Femur (tissue), 1 donor: Measurements from ENCODE around the gene CDH23.

Experiments used
- DNase-seq: peaks from one replicate; pipeline ENCODE4 v3.0.0-alpha.2; 2017

CDH23 gene

DNA sequence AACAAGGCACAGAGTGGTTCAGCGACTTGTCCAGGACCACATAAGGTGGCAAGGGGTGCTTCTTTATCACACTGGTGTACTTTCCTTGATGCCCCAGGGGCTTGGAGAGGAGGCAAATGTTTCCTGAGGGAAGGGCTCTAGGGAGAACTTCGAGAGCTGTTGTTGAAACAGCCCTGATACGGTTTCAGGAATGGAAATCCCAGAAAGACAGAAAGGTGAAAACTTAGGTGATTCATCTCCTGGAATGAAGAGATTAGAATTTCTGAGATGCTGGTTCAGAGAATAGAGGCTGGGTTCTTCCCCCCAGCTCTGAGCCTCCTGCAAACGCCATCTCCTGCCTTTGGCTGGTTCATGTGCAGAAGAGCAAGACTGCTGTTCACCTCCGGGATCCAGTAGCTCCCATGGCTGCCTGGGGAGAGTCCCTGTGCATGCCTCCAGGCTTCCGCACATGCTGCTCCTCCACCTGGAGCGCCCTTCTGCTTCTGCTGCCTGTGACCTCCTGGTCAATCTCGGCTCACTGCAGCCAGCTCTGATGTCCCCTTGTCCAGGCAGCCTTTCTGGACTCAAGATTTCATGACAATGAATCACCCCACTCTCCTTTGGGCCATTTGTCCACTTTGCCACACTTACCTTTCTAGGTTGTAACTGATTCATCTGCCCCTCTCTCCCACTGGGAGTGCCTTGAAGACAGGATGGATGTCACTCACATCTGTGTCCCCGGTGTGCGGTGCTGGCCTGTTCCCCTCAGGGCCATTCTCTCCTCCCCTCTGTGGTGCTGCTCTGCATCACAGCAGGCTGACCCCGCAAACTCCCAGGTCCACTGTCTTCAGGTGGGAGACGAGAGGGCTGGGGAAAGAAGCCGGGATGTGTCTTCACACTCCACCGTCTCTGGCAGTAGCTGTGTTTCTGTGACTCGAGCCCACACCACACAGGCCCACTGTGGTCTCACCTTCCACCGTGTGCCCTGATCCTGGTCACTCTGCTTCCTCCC is 3.6 kb upstream of the CDH23 start:
- no peak for DNase-seq

DNA sequence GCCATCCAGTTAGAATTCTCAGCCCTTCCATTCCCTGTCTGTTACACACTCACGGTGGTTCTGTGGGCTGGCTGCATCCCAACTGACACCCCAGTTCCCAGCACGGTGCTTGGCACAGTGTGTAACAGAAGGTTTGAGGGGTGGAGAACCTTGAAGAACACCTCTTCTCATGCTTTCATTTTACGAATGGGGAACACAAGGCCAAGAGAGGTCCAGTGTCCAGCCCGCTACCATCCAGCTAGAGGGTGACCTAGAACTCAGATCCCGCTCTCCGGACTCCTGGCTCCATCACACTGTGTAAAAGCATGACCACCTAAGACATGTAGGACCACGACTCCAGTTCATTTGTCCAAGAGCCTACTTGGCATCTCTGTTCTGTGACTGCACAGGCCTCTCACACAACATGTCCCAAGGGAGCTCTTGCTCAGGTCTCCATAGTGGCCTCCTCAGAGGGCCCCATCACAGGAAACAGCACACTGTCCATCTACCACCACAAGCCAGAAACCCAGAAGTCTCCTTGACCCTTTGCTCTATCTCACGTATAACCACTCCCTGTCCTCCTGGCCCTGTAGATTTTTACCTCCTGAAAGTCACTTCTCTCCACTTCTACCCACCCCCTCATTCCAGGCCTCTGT is 2.8 kb upstream of the CDH23 start:
- DNase-seq = no peak

- no peak for DNase-seq
Measured at GRCh38 chr10:71394926-71395562, 1.7 kb upstream of the CDH23 start.

DNA sequence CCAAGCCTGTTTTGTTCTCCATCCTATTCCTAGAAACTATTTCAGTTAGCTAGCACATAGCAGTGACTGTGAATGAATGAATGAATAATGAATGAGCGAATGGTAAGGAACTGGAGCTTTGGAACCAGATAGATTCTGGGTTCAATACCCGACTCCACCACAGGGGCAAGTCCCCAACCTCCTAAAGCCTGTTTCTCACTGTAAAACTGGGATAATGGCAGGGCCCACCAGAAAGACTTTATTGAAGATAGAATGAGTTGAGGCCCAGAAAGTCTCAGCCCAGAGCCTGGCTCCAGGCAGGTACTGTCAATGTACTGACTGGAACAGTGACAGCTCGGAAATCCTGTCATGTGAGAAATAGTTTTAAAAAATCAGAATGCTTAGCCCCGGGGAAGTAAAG is 1.1 kb upstream of the CDH23 start:
- DNase-seq = no peak

- DNase-seq = peak; percentile 77
Measured at GRCh38 chr10:71396084-71396710, 523 bp upstream of the CDH23 start.

DNA sequence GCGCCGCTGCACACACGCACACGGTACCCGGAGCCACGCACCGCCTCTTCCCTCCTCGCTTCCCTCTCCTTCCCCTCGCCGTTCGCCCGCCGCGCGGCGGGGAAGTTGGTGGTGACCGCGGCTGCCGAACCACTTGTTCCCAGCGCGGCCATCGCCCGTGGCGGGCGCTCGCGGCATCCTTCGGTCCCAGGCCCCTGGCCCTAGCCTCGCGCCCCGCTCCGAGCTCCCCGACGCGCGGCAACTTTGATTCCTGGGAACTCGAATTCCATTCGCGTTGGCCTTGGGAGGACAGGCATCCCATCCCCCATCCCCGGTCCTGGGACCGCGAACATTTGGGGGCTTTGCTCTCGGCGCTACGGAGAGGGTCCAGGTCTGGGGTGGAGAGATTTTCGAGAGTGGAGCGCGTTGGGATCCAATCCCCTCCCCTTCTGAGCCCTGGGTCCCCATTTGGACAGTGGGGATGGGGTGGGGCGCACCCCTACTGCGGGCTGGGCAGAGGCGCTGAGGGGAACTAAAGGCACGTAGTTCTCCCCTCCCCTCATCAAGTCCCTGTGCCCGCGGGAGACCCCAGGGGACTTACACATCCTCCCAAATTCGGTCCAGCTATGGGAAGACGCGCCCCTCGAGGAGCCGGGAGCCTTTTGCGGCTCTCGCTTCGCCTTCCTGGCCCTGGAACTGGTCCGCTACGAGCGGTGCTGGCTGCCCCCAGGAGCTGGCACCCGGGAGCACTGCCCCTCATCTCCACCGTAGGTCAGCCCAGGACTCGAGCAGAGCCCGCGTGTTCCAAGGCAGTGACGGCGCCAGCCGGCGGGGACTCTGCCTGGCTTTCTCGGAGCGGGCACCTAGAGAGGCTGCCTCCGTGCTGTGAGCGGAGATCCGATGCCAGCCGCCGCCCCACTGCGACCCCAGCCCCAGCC is 834 bp downstream of the CDH23 start:
- DNase-seq = no peak

GRCh38 chr10:71398976-71399375 is 2.3 kb downstream of the CDH23 start:
- DNase-seq = no peak

DNA sequence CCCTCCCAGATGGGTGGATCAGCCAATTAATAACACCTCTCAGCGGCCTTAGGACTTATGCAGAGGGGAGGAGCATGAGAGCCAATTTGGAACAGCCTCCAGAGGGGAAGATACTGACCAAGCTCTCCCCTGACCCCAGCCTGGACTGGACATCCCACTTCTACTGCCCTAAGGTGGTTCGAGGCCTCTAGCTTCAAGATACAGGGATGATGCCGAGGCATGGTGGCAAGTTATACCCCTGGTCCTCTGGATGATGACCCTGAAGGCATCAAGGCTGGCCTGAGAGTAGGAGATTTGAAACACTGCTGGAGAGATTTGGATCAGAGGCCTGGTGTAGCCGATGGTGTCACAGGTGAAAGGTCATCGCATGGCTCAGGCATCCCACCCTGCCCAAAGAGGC is 3.2 kb downstream of the CDH23 start:
- no peak for DNase-seq

DNA sequence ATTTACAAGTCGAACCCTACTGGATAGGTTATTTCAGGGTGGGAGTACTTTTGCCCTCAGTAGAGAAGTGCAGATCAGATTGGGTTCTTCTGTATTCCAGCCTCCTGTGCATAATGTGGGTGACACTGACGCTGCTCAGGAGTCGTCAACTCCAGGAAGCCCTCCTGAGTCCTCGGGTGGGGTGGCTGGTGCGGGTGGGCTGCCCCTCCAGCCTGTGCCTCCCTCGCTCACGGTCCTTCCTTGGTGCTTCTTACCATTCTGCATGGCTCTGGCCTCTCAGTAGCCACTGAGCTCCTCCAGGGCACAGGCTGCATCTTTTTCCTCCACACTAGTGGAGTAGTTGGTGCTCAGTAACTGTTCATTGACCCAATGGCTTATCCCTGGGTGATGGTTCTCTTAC is 4.3 kb downstream of the CDH23 start:
- DNase-seq = peak; percentile 5

DNA sequence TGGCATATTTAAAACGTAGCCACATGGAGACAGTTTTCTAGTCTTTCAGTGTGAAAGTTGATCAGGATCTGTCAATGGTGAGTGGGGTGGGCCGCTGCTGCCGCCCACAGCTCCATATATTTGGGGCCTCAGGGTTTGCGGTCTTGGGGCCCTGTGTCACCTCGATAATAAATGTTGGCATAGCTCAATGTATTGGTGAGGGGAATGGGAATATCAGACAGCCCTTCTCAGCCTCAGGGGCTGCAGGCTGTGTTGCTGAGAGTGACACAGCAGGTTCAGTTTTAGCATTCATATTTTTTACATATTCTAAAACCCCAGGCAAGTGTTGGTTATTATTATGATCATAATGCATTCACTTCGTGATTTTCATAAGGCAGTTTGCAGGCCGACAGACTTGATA is 5.3 kb downstream of the CDH23 start:
- no peak for DNase-seq

DNA sequence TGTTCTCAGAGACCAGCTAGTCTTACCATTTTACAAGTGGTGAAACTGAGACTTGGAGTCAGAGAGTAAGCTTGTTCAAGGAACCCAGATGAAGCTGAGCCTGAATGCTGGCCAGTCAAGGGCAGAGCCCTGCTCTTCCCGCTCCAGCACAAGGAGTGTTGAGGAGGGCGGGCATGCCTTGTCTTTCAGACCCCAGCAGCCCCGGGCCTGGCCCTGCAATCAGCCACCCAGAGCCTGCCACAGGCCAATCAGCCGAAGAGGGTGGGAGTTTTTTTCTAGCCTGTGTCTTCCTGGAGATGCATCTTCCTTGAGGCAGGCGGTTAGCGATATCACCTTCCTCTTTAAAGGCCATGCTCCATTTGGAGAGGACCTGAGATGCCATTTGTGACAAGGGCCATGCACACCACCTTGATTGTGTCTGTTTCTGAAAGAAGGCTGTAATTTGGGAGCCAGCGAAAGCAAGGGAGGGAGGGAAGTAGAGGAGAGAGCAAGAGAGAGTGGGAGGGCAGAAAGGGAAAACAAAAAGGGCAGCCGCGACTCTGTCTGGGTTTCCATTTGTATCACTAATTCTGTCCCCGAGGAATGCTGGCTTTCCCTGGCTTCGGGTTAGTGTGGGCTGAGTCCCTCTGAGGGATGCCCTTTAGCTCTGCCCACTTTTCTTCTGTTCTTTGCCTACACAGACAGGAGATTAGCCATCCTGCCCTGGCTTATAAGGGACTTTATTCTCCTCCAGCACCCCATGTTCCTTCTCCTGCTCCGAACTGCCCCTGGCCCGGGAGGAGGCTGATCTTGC is 8.0 kb downstream of the CDH23 start:
- no peak for DNase-seq

GRCh38 chr10:71406878-71407277 is 10.2 kb downstream of the CDH23 start:
- DNase-seq = no peak

- no peak for DNase-seq
Measured at GRCh38 chr10:71408436-71409225, 11.9 kb downstream of the CDH23 start.

DNA sequence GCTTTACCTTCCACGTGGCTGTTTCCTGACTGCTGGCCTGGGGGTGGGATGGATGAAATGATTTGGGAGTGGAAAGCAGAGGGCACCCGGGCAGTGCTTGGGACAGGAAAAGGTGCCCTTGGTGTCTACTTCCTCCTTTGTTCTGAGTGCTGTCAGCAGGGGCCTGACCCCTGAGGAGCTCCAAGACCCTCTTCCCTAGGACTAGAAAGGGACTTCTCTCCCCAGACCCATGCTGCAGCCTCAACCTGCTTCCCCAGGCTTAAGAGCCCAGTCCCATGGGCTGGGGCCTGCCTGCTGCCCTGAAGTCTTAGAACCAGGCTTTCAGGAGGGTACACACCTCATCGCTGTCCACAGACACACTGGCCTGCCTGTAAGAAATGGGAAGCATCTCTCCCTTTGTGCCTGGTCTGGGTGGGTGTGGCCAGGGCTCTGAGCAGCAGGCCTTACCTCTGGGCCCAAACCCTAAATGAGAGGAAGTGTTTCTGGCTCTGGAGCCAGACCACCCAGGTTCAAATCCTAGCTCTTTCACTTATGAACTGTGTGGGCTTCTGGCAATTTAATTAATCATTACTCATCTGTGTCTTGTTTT is 12.9 kb downstream of the CDH23 start:
- DNase-seq = no peak

DNA sequence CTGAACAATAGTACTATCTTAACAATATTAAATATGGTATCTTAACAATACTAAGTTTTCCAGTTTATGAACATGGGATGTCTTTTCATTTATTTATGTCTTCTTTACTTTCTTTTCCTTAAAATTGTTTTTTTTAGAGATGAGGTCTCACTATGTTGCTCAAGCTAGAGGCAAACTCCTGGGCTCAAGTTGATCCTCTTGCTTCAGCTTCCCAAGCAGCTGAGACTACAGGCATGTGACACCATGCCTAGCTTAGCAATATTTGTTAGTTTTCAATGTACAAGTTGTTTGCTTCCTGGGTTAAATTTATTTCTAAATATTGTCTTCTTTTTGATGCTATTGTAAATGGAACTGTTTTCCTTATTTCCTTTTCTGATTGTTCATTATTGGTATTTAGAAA is 16.9 kb downstream of the CDH23 start:
- DNase-seq = no peak

DNA sequence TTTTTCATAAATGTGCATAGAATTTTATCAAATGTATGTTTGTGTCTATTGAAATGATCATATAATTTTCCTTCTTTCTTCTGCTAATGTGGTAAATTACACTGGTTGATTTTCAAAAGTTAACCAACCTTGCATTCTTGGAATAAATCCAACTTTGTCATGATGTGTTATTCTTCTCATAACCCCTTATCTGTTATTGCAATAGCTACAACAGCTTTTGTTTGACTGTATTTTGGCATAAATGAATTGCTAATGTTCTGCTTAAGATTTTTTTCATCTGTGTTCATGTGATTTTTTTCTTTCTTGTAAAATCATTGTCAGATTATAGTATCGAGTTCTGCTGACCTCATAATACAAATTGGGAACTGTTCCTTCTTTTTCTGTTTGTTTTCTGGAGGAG is 17.6 kb downstream of the CDH23 start:
- DNase-seq = no peak

DNA sequence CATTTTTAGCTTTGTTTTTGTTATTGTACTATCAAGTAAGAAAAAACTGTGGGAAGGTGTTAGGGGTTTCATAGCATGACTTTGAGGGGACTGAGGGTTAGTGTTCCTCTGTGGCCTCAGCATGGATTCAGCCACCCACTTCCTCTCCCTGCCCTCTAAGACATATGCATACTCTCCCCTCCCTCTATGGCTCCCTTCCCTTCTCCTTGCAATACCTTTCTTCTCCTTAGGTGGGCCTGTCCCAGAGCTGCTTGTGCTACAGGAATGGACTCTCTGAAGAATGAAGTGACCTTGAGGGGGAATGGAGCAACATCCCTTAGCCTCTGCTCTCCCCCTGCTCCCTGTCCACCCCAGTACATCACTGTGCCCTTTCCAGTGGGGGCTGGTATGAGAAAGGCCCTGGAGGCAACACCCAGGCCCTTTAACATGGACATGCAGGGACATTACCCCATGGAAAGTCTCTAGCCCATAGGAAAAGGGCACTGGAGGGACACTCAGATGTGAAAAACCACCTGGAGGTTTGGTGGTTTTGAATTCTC is 22.4 kb downstream of the CDH23 start:
- DNase-seq = peak; percentile 2

DNA sequence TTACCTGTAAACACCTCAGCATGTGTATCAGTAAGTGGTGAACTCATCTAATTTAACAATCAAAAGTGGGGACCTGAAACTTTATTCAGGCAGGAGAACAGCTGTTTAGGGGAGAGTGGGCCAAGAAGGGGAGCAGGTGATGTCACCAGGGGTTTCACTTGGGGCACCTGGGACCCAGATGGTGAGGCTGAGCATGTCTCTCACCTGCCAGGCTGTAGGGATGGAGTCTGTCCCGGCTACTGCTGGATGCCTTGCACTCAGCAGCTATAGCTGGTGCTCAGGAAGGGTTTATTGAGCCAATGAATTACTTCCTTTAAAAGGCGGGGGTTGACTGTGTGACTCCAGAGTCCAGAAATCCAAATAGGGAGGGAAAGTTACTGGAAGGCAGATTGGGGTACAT is 23.0 kb downstream of the CDH23 start:
- DNase-seq = peak; percentile 6

- DNase-seq = no peak
Measured at GRCh38 chr10:71421075-71421434, 24.3 kb downstream of the CDH23 start.

- peak; percentile 5 for DNase-seq
Measured at GRCh38 chr10:71423250-71423649, 26.5 kb downstream of the CDH23 start.
